NCI-H2107 treated with DMSO at 0.1 percent for 48 hours (cell line): ENCODE data around the gene CTDSPL.

Experiments
- DNase-seq: peaks from one replicate; lab custom pipeline; 2025; ENCODE audit not compliant: unreplicated experiment; lab: John Stamatoyannopoulos, UW

CTDSPL gene

DNA sequence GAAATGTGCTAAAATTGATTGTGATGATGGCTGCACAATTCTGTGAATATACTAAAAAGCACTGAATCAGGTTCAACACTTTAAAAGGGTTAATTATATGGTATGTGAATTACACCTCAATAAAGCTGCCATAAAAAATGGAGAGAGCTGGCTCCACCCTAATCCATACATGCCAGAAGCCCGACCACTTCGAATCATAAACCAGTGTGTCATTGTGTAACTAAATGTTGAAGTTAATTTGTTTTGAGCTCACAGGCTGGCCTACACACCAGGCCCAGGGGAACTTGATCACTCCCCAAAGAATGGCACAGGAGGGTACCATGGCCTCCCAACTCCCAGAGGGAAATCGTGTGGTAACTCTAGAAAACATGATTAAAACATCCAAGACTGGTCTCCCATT lies 153.8 kb downstream of the CTDSPL start:
- no peak for DNase-seq

- no peak for DNase-seq
Measured at GRCh38 chr3:38015984-38016383, 154.3 kb downstream of the CTDSPL start.

DNA sequence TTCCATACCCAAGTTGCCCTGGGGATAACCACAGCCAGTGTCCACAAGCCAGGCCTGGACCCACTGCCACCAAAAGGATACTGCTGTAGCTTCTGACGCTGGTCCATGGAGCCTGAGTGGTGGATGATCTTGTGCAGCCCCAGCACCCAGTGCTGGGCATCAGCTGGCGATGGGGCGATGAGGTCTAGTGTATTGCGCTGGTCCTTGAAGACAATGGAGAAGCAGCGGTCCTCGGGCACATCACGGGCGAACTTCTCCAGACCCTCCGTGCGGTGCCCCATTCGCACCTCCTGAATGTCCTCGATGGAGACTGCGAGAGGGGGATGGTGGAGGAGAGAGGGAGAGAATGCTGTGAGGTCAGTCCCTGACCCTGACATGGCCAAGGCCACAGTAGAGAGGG lies 154.7 kb downstream of the CTDSPL start:
- DNase-seq = no peak

- DNase-seq = no peak
Measured at GRCh38 chr3:38016847-38017444, 155.3 kb downstream of the CTDSPL start.

- DNase-seq = no peak
Measured at GRCh38 chr3:38017445-38018295, 156.0 kb downstream of the CTDSPL start.

- no peak for DNase-seq
Measured at GRCh38 chr3:38018296-38019266, 156.9 kb downstream of the CTDSPL start.

DNA sequence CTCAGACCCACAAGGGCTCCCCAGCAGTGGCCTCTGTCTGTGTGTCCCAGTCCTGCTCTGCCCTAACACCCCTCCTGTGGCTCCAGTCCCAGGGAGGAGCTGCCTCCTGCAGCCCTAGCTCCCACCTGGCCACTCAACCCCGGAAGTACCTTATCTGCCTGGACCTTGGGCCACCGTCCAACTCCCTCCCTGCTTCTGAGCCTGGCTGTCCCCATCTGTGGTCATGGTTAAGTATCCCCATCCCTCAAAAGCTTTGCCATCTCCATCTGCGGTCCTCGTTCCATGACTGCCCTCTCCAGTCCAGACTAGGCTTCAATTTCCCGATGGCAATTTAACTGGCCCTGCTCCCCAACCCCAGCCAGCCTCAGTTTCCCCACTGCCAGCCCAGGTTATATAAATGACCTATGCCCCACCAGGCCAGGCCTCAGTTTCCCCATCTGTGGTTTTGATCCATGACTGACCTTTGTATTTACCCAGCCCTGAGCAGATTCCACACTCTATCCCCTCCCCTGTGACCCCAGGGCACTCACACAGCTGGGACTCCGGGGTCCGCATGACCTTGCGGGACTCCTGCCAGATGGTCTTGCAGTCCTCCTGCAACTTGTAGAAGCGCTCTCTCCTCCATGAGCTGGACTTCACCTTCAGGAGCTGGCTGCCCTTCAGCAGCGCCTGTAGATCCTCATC lies 158.1 kb downstream of the CTDSPL start:
- DNase-seq = no peak

DNA sequence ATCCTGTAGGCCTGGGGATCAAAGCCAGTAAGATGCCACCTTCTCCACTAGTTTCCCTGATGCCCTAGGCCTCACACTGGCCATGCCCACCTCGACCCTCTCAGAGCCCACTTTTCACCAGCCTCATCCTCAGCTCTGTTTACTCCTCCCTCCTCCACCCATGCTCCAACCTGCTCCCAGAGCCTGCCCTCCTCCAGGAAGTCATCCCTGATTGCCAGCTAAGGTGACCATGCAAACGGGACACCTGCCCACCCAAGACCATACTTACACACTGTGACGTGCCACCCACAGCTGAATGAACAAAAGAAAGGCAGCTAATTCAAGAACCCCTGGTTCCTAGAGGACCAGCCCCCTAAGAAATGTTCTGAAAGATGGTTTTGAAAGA lies 158.7 kb downstream of the CTDSPL start:
- DNase-seq = no peak

GRCh38 chr3:38021196-38021595 lies 159.5 kb downstream of the CTDSPL start:
- DNase-seq = no peak

- DNase-seq = no peak
Measured at GRCh38 chr3:38022301-38022700, 160.6 kb downstream of the CTDSPL start.

- DNase-seq = no peak
Measured at GRCh38 chr3:38022896-38023709, 161.4 kb downstream of the CTDSPL start.

GRCh38 chr3:38026856-38027255 lies 165.2 kb downstream of the CTDSPL start:
- no peak for DNase-seq

GRCh38 chr3:38027466-38028465 lies 166.1 kb downstream of the CTDSPL start:
- no peak for DNase-seq

- no peak for DNase-seq
Measured at GRCh38 chr3:38028621-38029361, 167.1 kb downstream of the CTDSPL start.

DNA sequence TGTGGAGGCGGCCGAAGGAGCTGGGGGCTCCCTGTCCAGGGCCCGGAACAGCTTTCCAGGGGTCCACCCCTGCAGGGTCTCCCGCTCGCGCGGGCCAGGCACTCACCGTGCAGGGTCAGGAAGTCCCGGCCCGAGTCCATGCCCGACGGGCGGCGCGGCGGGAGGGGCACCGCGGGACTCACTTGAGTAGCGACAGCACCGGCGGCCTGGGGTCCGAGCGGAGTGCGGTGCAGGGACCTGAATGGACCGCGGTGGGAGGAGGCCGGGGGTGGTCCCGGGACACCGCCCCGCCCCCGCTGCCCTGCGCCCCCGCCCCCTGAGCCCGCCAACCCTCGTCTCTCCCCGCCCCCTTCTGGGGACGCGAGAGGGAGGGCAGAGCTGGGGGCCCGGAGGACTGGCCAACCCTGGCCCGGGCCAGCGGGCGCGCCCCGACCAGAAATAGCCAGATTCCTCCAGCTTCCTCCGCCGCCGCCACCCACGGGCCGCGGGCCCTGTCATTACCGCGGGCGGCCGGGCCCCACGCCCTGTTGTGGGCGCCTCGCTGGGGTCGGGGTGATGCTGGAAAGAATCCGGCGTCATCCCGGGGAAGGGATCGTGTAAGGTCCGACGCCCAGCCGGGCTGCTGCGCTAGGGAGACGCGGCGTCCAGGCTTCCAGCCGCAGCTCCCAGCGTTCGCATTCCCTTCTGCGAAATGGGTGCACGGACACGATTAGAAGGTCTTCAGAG lies 167.9 kb downstream of the CTDSPL start, which contains the start of gene PLCD1:
Gene PLCD1 (minus strand): TSS at position 243 of the 726 bp plus-strand sequence. CDS start 103 bp downstream, at position 140.
- DNase-seq = no peak

DNA sequence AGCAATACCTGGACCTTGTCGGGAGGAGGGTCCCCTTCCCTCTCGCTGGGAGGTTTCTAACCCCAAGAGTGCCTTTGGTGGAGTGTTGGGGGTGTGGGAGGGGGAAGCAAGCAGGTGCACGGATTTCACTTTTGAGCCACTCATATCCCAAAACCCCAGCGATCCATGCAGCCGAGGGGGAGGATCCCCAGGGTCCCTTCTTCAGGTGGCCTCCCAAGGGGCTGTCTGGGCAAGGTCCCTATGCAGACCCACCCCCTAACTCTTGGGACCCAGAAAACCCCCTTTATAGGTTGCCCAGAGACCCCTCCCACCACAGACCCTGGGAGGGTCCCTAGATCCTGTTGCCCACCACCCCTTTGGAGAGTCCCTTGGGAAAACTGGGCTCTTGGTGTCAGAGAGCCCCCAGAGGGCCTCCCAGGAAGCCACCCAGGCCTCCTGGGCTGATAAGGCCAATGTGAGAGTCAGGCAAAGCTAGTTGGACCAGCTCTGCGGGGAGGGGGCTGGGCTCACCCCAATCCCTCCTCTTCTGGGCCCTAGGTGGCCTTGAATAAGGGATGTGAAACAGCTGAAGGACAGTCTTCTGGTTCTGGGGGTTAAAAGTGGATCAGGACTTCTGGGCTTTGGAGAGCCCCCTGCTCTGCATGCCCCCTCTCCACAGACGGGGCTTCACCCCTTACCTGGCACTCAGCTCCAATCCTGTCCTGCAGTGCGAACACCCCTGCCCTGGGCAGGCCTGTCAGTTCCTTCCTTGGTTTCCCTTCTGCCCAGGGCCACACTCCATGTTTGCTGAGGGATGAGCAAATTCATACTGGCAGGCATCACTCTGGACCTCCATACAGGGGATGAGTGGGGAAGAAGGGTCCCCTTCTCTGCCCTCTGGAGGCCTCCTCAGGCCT lies 168.7 kb downstream of the CTDSPL start:
- no peak for DNase-seq
